Sigmoid colon (tissue), 7 donors: ENCODE data around the gene FNIP2. TPM values are rescaled to one million over a fixed set of nuclear protein-coding genes. Genes with fewer than 3 reads are reported as not detected.

Experiments
- DNase-seq: peaks from one replicate; pipeline ENCODE4 v3.0.0-alpha.2; 2019
- H3K27ac ChIP-seq, 4 donors: fragments of 200-600 bp; sonication (generic); one replicate each; pipeline ENCODE4 v1.5.1; 2016 to 2019; ENCODE audit warnings: mild to moderate bottlenecking in 1 of 4
- H3K27me3 ChIP-seq, 3 donors: fragments of 200-600 bp; sonication (generic); one replicate each; pipeline ENCODE4 v1.5.1; 2019; ENCODE audit warnings: mild to moderate bottlenecking in 1 of 3
- H3K36me3 ChIP-seq, 4 donors: fragments of 200-600 bp; sonication (generic); one replicate each; pipeline ENCODE4 v1.5.1; 2016 to 2019
- H3K4me1 ChIP-seq, 4 donors: fragments of 200-600 bp; sonication (generic); one replicate each; pipeline ENCODE4 v1.5.1; 2017 to 2019
- H3K4me3 ChIP-seq, 4 donors: fragments of 200-600 bp; sonication (generic); one replicate each; pipeline ENCODE4 v1.5.1; 2017 to 2019; ENCODE audit warnings: mild to moderate bottlenecking in 2 of 4, moderate library complexity in 1 of 4
- H3K9me3 ChIP-seq, 4 donors: fragments of 200-600 bp in 3 of 4; sonication (generic) in 3 of 4; one replicate each; pipeline versions ENCODE4 v1.5.1 to v1.6.1; 2013 to 2019
- CTCF ChIP-seq, 4 experiments: fragments of 450-650 bp in 3 of 4; fragments of 200-600 bp in 1 of 4; IDR thresholded peaks; one replicate each; pipeline ENCODE4 v1.5.1; 2016 to 2019; ENCODE audit warnings: antibody characterized with exemption in 4 of 4, mild to moderate bottlenecking in 3 of 4, moderate library complexity in 2 of 4
- EP300 ChIP-seq, 4 donors: sonication (generic); formaldehyde crosslinking; IDR thresholded peaks; one replicate each; pipeline ENCODE4 v1.6.1; 2017; ENCODE audit warnings: antibody characterized with exemption in 4 of 4
- POLR2A ChIP-seq, 2 donors: fragments of 450-650 bp; IDR thresholded peaks; one replicate each; pipeline ENCODE4 v1.6.1; 2016; ENCODE audit warnings: antibody characterized with exemption in 2 of 2, mild to moderate bottlenecking in 2 of 2, moderate library complexity in 2 of 2
- POLR2AphosphoS5 ChIP-seq, 4 donors: sonication (generic); formaldehyde crosslinking; IDR thresholded peaks; one replicate each; pipeline ENCODE4 v1.6.1; 2017; ENCODE audit warnings: antibody characterized with exemption in 4 of 4
- WGBS, 2 donors: extraction: QIAGEN DNeasy Blood & Tissue Kit; methylation state at CpG; one replicate each; pipeline ENCODE4 v1.1.7; 2013; 5-methylcytosine and 5-hydroxymethylcytosine counted together
- intact Hi-C: fragments of 100-400 bp; cut with DNase I; formaldehyde crosslinking; loops from one replicate; pipeline ENCODE4 v1.15.1; 2023
- polyA plus RNA-seq, 3 donors: library from polyadenylated mRNA; stranded (reverse); fragments of 200-250 nt; gene quantifications; one replicate each; pipeline ENCODE4 v1.2.3, GENCODE V29; 2013
- total RNA-seq, 4 donors: library from RNA; depleted of rRNA; stranded (reverse); fragments of >200 nt; gene quantifications; one replicate each; pipeline ENCODE4 v1.1.0, GENCODE V29; 2016
- donor health status: healthy with polysubstance abuse.
- donor health status: Bipolar disorder and iron deficiency.
- donor health status: healthy.

The FNIP2 gene
- total and polyA plus RNA-seq, 7 donors, result 14.4 to 38.9 (median 35.2) TPM

GRCh38 chr4:158884280-158884679 lies 115.5 kb downstream of the FNIP2 start:
- Histone ChIP-seq H3K27ac (peak overlapping the region in 3 of 4 donors; percentile 24 to 47 (median 45)), H3K9me3 (no peaks in the 10 kb centered on the region), H3K4me3 (no peak overlapping the region), H3K4me1 (peaks cover 0 to 18% (median 11%) of the 10 kb centered on the region in 4 donors), H3K36me3 (peaks cover 0 to 3% (median 0%) of the 10 kb centered on the region in 4 donors), H3K27me3 (no peaks in the 10 kb centered on the region)
- 92 to 94% methylated on average over 2 of the region's 2 CpGs for WGBS, 2 donors
- peak; percentile 83 for DNase-seq
- intact Hi-C loops, result loop anchor here (10.0 kb wide), 1 partner anchor 131 kb away; no protein-coding TSS in a partner anchor
- peak; percentile 15 to 82 (median 61) for TF ChIP-seq POLR2AphosphoS5 (IDR thresholded peaks at IDR 0.05)
- no peak for TF ChIP-seq EP300 (IDR thresholded peaks at IDR 0.05)

- no peak for DNase-seq
- intact Hi-C loops, result loop anchor here (10.0 kb wide), 1 partner anchor 129 kb away; no protein-coding TSS in a partner anchor
- Histone ChIP-seq H3K27ac (no peak overlapping the region), H3K4me1 (peaks cover 0 to 18% (median 12%) of the 10 kb centered on the region in 4 donors), H3K4me3 (no peak overlapping the region), H3K27me3 (no peaks in the 10 kb centered on the region), H3K9me3 (no peaks in the 10 kb centered on the region), H3K36me3 (peaks cover 0 to 7% (median 0%) of the 10 kb centered on the region in 4 donors)
- WGBS, 2 donors, result 94 to 95% methylated on average over 5 of the region's 5 CpGs
- no peak for TF ChIP-seq POLR2AphosphoS5 (IDR thresholded peaks at IDR 0.05)
- TF ChIP-seq POLR2A (IDR thresholded peaks at IDR 0.05), result no peak
- no peak for TF ChIP-seq CTCF (IDR thresholded peaks at IDR 0.05)
- no peak for TF ChIP-seq EP300 (IDR thresholded peaks at IDR 0.05)
These were observed 116.7 kb downstream of the FNIP2 start for GRCh38 chr4:158885564-158885963.

GRCh38 chr4:158890294-158890693 lies 121.5 kb downstream of the FNIP2 start:
- no peak overlapping the region for H3K4me3 ChIP-seq
- H3K36me3 ChIP-seq, result peaks cover 0 to 30% (median 0%) of the 10 kb centered on the region in 4 donors
- H3K27ac ChIP-seq, result no peak overlapping the region
- 95 to 97% methylated on average over 3 of the region's 3 CpGs for WGBS, 2 donors
- DNase-seq, result no peak
- peaks cover 0 to 7% (median 3%) of the 10 kb centered on the region in 4 donors for H3K4me1 ChIP-seq
- intact Hi-C loops, result no loop called here
- TF ChIP-seq CTCF (IDR thresholded peaks at IDR 0.05) (no peak), EP300 (IDR thresholded peaks at IDR 0.05) (no peak), POLR2AphosphoS5 (IDR thresholded peaks at IDR 0.05) (no peak), POLR2A (IDR thresholded peaks at IDR 0.05) (no peak)
- H3K27me3 ChIP-seq, result no peaks in the 10 kb centered on the region
- H3K9me3 ChIP-seq, result no peaks in the 10 kb centered on the region

- WGBS, 2 donors, result 85 to 91% methylated on average over 3 of the region's 3 CpGs
- TF ChIP-seq EP300 (IDR thresholded peaks at IDR 0.05), result no peak
- TF ChIP-seq CTCF (IDR thresholded peaks at IDR 0.05), result no peak
- TF ChIP-seq POLR2A (IDR thresholded peaks at IDR 0.05), result no peak
- TF ChIP-seq POLR2AphosphoS5 (IDR thresholded peaks at IDR 0.05), result no peak
These were observed 122.4 kb downstream of the FNIP2 start for GRCh38 chr4:158891256-158891655.

GRCh38 chr4:158894826-158895225 lies 126.0 kb downstream of the FNIP2 start:
- Histone ChIP-seq H3K36me3 (peaks cover 0 to 32% (median 0%) of the 10 kb centered on the region in 4 donors), H3K27me3 (no peaks in the 10 kb centered on the region), H3K27ac (peak overlapping the region in 1 of 4 donors; percentile 8), H3K9me3 (no peaks in the 10 kb centered on the region), H3K4me3 (no peak overlapping the region), H3K4me1 (peaks cover 0 to 23% (median 9%) of the 10 kb centered on the region in 4 donors)
- WGBS, 2 donors, result 86 to 90% methylated on average over 2 of the region's 2 CpGs
- TF ChIP-seq EP300 (IDR thresholded peaks at IDR 0.05) (no peak), POLR2AphosphoS5 (IDR thresholded peaks at IDR 0.05) (no peak), CTCF (IDR thresholded peaks at IDR 0.05) (no peak), POLR2A (IDR thresholded peaks at IDR 0.05) (no peak)
- intact Hi-C loops, result no loop called here
- DNase-seq, result no peak

More at GRCh38 chr4:158891256-158891655, 122.4 kb downstream of the FNIP2 start:
- no peaks in the 10 kb centered on the region for H3K27me3 ChIP-seq
- DNase-seq, result no peak
- H3K4me1 ChIP-seq, result peaks cover 0 to 12% (median 6%) of the 10 kb centered on the region in 4 donors
- peaks cover 0 to 39% (median 0%) of the 10 kb centered on the region in 4 donors for H3K36me3 ChIP-seq
- H3K4me3 ChIP-seq, result no peak overlapping the region
- no peaks in the 10 kb centered on the region for H3K9me3 ChIP-seq
- no peak overlapping the region for H3K27ac ChIP-seq
- intact Hi-C loops, result no loop called here
